8988T (cell line): ENCODE measurements around the gene SLC16A9.

Experiments
- DNase-seq: peaks from one replicate; pipeline ENCODE4 v3.0.0; 2011

The SLC16A9 gene

GRCh38 chr10:59625721-59626522 is 83.7 kb downstream of the SLC16A9 start:
- peak; percentile 23 for DNase-seq

- no peak for DNase-seq
Measured at GRCh38 chr10:59624951-59625350, 84.7 kb downstream of the SLC16A9 start.

- DNase-seq = no peak
Measured at GRCh38 chr10:59624136-59624535, 85.5 kb downstream of the SLC16A9 start.

DNA sequence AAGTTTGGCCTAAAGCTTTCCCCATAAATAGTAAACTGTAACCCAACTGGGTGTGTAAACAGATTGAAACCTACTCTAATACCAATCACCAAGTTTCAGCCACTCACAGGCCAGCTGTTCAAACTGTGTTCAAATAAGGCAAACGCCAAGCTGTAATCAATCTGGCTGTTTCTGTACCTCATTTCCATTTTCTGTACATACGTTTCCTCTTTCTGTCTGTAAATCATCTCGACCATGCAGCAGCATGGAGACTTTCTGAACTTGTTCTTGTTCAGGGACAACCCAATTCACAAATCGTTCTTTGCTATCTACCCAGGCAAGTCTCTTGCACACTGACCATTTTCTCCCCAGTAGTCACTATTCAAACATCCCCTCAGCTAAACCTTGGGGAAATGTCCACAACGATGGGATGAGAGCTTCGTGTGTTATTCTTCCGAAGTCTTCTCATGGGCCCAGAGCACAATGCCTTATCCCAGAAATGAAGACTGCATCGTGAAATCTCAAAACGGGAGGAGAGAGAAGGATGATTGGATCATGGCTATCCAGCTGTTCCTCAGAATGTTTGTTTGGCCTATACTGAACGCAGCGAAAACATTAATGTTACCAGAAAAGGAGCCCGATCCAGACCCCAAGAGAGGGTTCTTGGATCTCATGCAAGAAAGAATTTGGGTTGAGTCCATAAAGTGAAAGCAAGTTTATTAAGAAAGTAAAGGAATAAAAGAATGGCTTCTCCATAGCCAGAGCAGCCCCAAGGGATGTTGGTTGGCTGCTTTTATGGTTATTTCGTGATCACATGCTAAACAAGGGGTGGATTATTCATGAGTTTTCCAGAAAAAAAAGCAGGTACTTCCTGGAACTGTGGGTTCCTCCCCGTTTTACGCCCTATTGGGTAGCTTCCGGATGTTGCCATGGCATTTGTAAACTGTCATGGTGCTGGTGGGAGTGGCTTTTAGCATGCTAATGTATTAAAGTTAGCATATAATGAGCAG is 86.2 kb downstream of the SLC16A9 start:
- no peak for DNase-seq

- no peak for DNase-seq
Measured at GRCh38 chr10:59622320-59623132, 87.1 kb downstream of the SLC16A9 start.

GRCh38 chr10:59621771-59622170 is 87.9 kb downstream of the SLC16A9 start:
- no peak for DNase-seq

- DNase-seq = no peak
Measured at GRCh38 chr10:59618666-59619065, 91.0 kb downstream of the SLC16A9 start.

GRCh38 chr10:59617996-59618395 is 91.7 kb downstream of the SLC16A9 start:
- no peak for DNase-seq

DNA sequence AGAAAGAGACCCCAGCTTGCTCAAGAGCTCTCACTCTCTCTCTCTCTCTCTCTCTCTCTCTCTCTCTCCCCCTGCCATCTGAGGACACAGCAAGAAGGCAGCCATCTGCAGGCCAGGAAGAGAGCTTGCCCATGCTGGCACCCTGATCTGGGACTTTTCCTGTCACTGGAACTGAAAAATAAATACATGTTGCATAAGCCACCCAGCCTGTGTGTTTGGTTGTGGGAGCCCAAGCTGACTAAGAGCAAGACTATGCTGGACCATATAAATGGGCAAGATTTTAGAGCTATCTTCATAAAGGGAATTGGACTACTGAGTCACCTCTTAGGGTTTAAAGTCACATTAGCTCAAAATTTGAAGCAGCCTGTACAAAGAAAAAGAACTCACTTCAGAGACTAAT is 98.6 kb downstream of the SLC16A9 start:
- DNase-seq = no peak

GRCh38 chr10:59607970-59608369 is 101.7 kb downstream of the SLC16A9 start:
- DNase-seq = no peak

GRCh38 chr10:59606551-59606961 is 103.1 kb downstream of the SLC16A9 start:
- DNase-seq = no peak

GRCh38 chr10:59601985-59602384 is 107.7 kb downstream of the SLC16A9 start:
- no peak for DNase-seq
